Glutamatergic neuron (in vitro differentiated cells): ENCODE measurements around the gene GRPR. TPM values are rescaled to one million over a fixed set of nuclear protein-coding genes. Genes with fewer than 3 reads are reported as not detected.
"Not testable (repeated sequence)": the region's sequence is repeated elsewhere in the genome, so short reads cannot be mapped to it uniquely, and the experiment has no call there.

Experiments used
- DNase-seq: peaks from one replicate; pipeline ENCODE4 v3.0.0; 2022
- H3K27ac Mint-ChIP-seq: one replicate; pipeline ENCODE4 v1.8.0; 2020; ENCODE audit warnings: mild to moderate bottlenecking, mixed read lengths, inconsistent platforms; ENCODE audit not compliant: unreplicated experiment
- H3K27me3 Mint-ChIP-seq: one replicate; pipeline ENCODE4 v1.8.0; 2020; ENCODE audit warnings: mild to moderate bottlenecking, moderate library complexity, mixed read lengths, inconsistent platforms; ENCODE audit not compliant: unreplicated experiment
- H3K36me3 Mint-ChIP-seq: one replicate; pipeline ENCODE4 v1.8.0; 2020; ENCODE audit warnings: mild to moderate bottlenecking, mixed read lengths, inconsistent platforms; ENCODE audit not compliant: unreplicated experiment
- H3K4me1 Mint-ChIP-seq: one replicate; pipeline ENCODE4 v1.8.0; 2020; ENCODE audit warnings: mild to moderate bottlenecking, low read depth, mixed read lengths, inconsistent platforms; ENCODE audit not compliant: unreplicated experiment
- H3K4me3 Mint-ChIP-seq: one replicate; pipeline ENCODE4 v1.8.0; 2020; ENCODE audit warnings: mild to moderate bottlenecking, mixed read lengths, inconsistent platforms; ENCODE audit not compliant: unreplicated experiment
- H3K9me3 Mint-ChIP-seq: one replicate; pipeline ENCODE4 v1.8.0; 2020; ENCODE audit warnings: mild to moderate bottlenecking, moderate library complexity, mixed read lengths, inconsistent platforms; ENCODE audit not compliant: unreplicated experiment
- CTCF ChIP-seq: fragments of 200-600 bp; sonication (generic); IDR thresholded peaks from one replicate; pipeline ENCODE4 v1.5.0; 2021; ENCODE audit not compliant: partially characterized antibody, unreplicated experiment
- total RNA-seq: library from RNA; stranded (reverse); fragmentation: NEBNext Ultra II Directional; extraction: Animal tissue kit (Norgen Biotek cat#: 25700); gene quantifications from one replicate; pipeline ENCODE4 v1.2.1, GENCODE V29; 2021; ENCODE audit not compliant: unreplicated experiment

GRPR gene
- total RNA-seq, 1 donor from 2014 or later: 0.56 TPM

- Mint-ChIP-seq H3K27ac (no peak overlapping the region), H3K4me1 (no peaks in the 10 kb centered on the region), H3K27me3 (no peaks in the 10 kb centered on the region), H3K36me3 (no peaks in the 10 kb centered on the region), H3K9me3 (no peaks in the 10 kb centered on the region), H3K4me3 (no peak overlapping the region)
- DNase-seq: no peak
- TF ChIP-seq CTCF: no peak
Measured at GRCh38 chrX:16172391-16172790, 49.0 kb downstream of the GRPR start.

GRCh38 chrX:16175329-16176061, 52.1 kb downstream of the GRPR start:
- H3K36me3 Mint-ChIP-seq: no peaks in the 10 kb centered on the region
- no peaks in the 10 kb centered on the region for H3K9me3 Mint-ChIP-seq
- no peak for TF ChIP-seq CTCF
- no peak for DNase-seq
- no peaks in the 10 kb centered on the region for H3K4me1 Mint-ChIP-seq
- no peak overlapping the region for H3K27ac Mint-ChIP-seq
- no peaks in the 10 kb centered on the region for H3K27me3 Mint-ChIP-seq
- no peak overlapping the region for H3K4me3 Mint-ChIP-seq

GRCh38 chrX:16177260-16177659, 53.9 kb downstream of the GRPR start:
- no peaks in the 10 kb centered on the region for H3K36me3 Mint-ChIP-seq
- H3K9me3 Mint-ChIP-seq: no peaks in the 10 kb centered on the region
- TF ChIP-seq CTCF: no peak
- no peak overlapping the region for H3K27ac Mint-ChIP-seq
- H3K27me3 Mint-ChIP-seq: peaks cover 4% of the 10 kb centered on the region
- no peak for DNase-seq
- no peak overlapping the region for H3K4me3 Mint-ChIP-seq
- H3K4me1 Mint-ChIP-seq: no peaks in the 10 kb centered on the region

- not testable (repeated sequence) for H3K4me1 Mint-ChIP-seq, H3K9me3 Mint-ChIP-seq, H3K4me3 Mint-ChIP-seq
Measured at GRCh38 chrX:16183843-16184242, 60.5 kb downstream of the GRPR start.

GRCh38 chrX:16185725-16186136, 62.4 kb downstream of the GRPR start:
- Mint-ChIP-seq H3K9me3 (peaks cover 3% of the 10 kb centered on the region), H3K36me3 (no peaks in the 10 kb centered on the region), H3K4me1 (peaks cover 3% of the 10 kb centered on the region), H3K27ac (peak overlapping the region; percentile 46), H3K27me3 (peaks cover 4% of the 10 kb centered on the region), H3K4me3 (no peak overlapping the region)
- DNase-seq: no peak
- TF ChIP-seq CTCF: no peak

More at GRCh38 chrX:16183843-16184242, 60.5 kb downstream of the GRPR start:
- H3K36me3 Mint-ChIP-seq, H3K27ac Mint-ChIP-seq, DNase-seq, H3K27me3 Mint-ChIP-seq: not testable (repeated sequence)
